Spleen (tissue), 7 donors: Measurements from ENCODE around the gene PCDHGC5.

ENCODE experiments used
- POLR2A ChIP-seq, 3 donors: fragments of 450-650 bp; IDR thresholded peaks; one replicate each; pipeline ENCODE4 v1.5.1; 2017; ENCODE audit warnings: antibody characterized with exemption in 3 of 3, mild to moderate bottlenecking in 1 of 3
- POLR2AphosphoS5 ChIP-seq, 3 donors: sonication (generic); formaldehyde crosslinking; IDR thresholded peaks; one replicate each; pipeline ENCODE4 v1.5.1; 2017; ENCODE audit warnings: antibody characterized with exemption in 3 of 3
- TF ChIP-seq, protein P1 (sequence below), 11 experiments: fragments of 200-600 bp in 7 of 11; fragments of 450-650 bp in 4 of 11; sonication (generic) in 4 of 11; IDR thresholded peaks in 8 of 11; conservative IDR thresholded peaks in 3 of 11; 1 replicate in 7 of 11; 2 replicates in 4 of 11; pipeline versions ENCODE4 v1.4.0 to v1.8.0; 2016 to 2021; ENCODE audit warnings: antibody characterized with exemption in 11 of 11, inconsistent platforms in 4 of 11, mild to moderate bottlenecking in 1 of 11
- donor health status: DM: no; HTN: no; CAD: no; lungs with moderate emphysema.
- donor health status: DM: no; HTN: no; CAD: no.
- donor health status: DM: no; HTN: no; CAD: no.

- TF ChIP-seq, protein P1, sequence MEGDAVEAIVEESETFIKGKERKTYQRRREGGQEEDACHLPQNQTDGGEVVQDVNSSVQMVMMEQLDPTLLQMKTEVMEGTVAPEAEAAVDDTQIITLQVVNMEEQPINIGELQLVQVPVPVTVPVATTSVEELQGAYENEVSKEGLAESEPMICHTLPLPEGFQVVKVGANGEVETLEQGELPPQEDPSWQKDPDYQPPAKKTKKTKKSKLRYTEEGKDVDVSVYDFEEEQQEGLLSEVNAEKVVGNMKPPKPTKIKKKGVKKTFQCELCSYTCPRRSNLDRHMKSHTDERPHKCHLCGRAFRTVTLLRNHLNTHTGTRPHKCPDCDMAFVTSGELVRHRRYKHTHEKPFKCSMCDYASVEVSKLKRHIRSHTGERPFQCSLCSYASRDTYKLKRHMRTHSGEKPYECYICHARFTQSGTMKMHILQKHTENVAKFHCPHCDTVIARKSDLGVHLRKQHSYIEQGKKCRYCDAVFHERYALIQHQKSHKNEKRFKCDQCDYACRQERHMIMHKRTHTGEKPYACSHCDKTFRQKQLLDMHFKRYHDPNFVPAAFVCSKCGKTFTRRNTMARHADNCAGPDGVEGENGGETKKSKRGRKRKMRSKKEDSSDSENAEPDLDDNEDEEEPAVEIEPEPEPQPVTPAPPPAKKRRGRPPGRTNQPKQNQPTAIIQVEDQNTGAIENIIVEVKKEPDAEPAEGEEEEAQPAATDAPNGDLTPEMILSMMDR (IDR thresholded peaks at IDR 0.05 in 8 of 11, conservative IDR thresholded peaks at IDR 0.05 in 3 of 11) = no peak
- TF ChIP-seq POLR2A (IDR thresholded peaks at IDR 0.05) = no peak
- TF ChIP-seq POLR2AphosphoS5 (IDR thresholded peaks at IDR 0.05) = no peak
These were observed 6.0 kb downstream of the PCDHGC5 start for GRCh38 chr5:141494761-141495452.
